Endometrial microvascular endothelial cells (primary cell): ENCODE data around the gene MYL10. TPM values are rescaled to one million over a fixed set of nuclear protein-coding genes. Genes with fewer than 3 reads are reported as not detected.

Experiments used
- in situ Hi-C: cut with HindIII; loops from 2 replicates; pipeline ENCODE4 v1.10.0; 2017; ENCODE audit warnings: low sequenced_read_pairs, low pct_unique_long_range_greater_than_20kb; ENCODE audit errors: inconsistent ontology term
- total RNA-seq: library from RNA; depleted of rRNA; stranded (reverse); fragments of >200 nt; gene quantifications from one replicate; pipeline ENCODE4 v1.2.3, GENCODE V29; 2015; ENCODE audit errors: inconsistent ontology term

Gene MYL10
- total RNA-seq, 1 donor from 2014 or later, result not detected

GRCh38 chr7:101604331-101604933 is 24.7 kb downstream of the MYL10 start:
- in situ Hi-C loops, result no loop called here

- in situ Hi-C loops, result no loop called here
These were observed 26.4 kb downstream of the MYL10 start for GRCh38 chr7:101602484-101603241.

GRCh38 chr7:101602082-101602481 is 27.0 kb downstream of the MYL10 start:
- in situ Hi-C loops, result no loop called here

GRCh38 chr7:101599787-101600186 is 29.3 kb downstream of the MYL10 start:
- in situ Hi-C loops, result no loop called here

GRCh38 chr7:101598986-101599771 is 29.9 kb downstream of the MYL10 start:
- in situ Hi-C loops, result no loop called here

- in situ Hi-C loops, result no loop called here
These were observed 30.6 kb downstream of the MYL10 start for GRCh38 chr7:101598422-101598985.

GRCh38 chr7:101597941-101598340 is 31.2 kb downstream of the MYL10 start:
- in situ Hi-C loops, result no loop called here

- in situ Hi-C loops, result no loop called here
These were observed 32.2 kb downstream of the MYL10 start for GRCh38 chr7:101596898-101597297.

GRCh38 chr7:101595766-101596537 is 33.1 kb downstream of the MYL10 start:
- in situ Hi-C loops, result no loop called here

- in situ Hi-C loops, result no loop called here
These were observed 33.9 kb downstream of the MYL10 start for GRCh38 chr7:101595246-101595645.

- in situ Hi-C loops, result no loop called here
These were observed 34.3 kb downstream of the MYL10 start for GRCh38 chr7:101594790-101595189.

- in situ Hi-C loops, result no loop called here
These were observed 35.5 kb downstream of the MYL10 start for GRCh38 chr7:101593556-101593955.

- in situ Hi-C loops, result no loop called here
These were observed 37.6 kb downstream of the MYL10 start for GRCh38 chr7:101591504-101591903.

- in situ Hi-C loops, result no loop called here
These were observed 38.2 kb downstream of the MYL10 start for GRCh38 chr7:101590663-101591435.

- in situ Hi-C loops, result no loop called here
These were observed 39.0 kb downstream of the MYL10 start for GRCh38 chr7:101589976-101590662.

GRCh38 chr7:101589052-101589451 is 40.0 kb downstream of the MYL10 start:
- in situ Hi-C loops, result no loop called here

GRCh38 chr7:101588131-101588935 is 40.8 kb downstream of the MYL10 start:
- in situ Hi-C loops, result no loop called here
